Heart left ventricle (tissue), 16 donors: ENCODE measurements around the gene GPR85. TPM values are rescaled to one million over a fixed set of nuclear protein-coding genes. Genes with fewer than 3 reads are reported as not detected.

ENCODE experiments used
- ATAC-seq, 4 donors: fragments of 200-7000 bp; cut with Tn5 transposase; one replicate each; pipeline ENCODE4 v1.9.1; 2020 to 2022; ENCODE audit warnings: moderate library complexity in 4 of 4, mild to moderate bottlenecking in 3 of 4, moderate number of reproducible peaks in 1 of 4
- DNase-seq, 5 donors: peaks; one replicate each; pipeline ENCODE4 v3.0.0-alpha.2; 2020
- H3K27ac ChIP-seq, 12 donors: fragments of 200-600 bp; sonication (generic) in 4 of 12; one replicate each; pipeline versions ENCODE4 v1.5.0 to v1.8.0; 2016 to 2022; ENCODE audit warnings: mild to moderate bottlenecking in 2 of 12
- H3K27me3 ChIP-seq, 9 donors: fragments of 200-600 bp; sonication (generic) in 2 of 9; one replicate each; pipeline versions ENCODE4 v1.5.1 to v1.8.0; 2016 to 2022; ENCODE audit warnings: mild to moderate bottlenecking in 3 of 9
- H3K36me3 ChIP-seq, 9 donors: fragments of 200-600 bp; sonication (generic) in 2 of 9; one replicate each; pipeline versions ENCODE4 v1.5.0 to v1.8.0; 2018 to 2022; ENCODE audit warnings: mild to moderate bottlenecking in 2 of 9
- H3K4me1 ChIP-seq, 12 donors: fragments of 200-600 bp; sonication (generic) in 4 of 12; one replicate each; pipeline versions ENCODE4 v1.5.0 to v1.8.0; 2016 to 2022; ENCODE audit warnings: mild to moderate bottlenecking in 3 of 12
- H3K4me3 ChIP-seq, 12 donors: fragments of 200-600 bp; sonication (generic) in 4 of 12; one replicate each; pipeline versions ENCODE4 v1.5.0 to v1.8.0; 2017 to 2022; ENCODE audit warnings: mild to moderate bottlenecking in 9 of 12, moderate library complexity in 4 of 12
- H3K9me3 ChIP-seq, 12 donors: fragments of 200-600 bp; sonication (generic) in 4 of 12; one replicate each; pipeline versions ENCODE4 v1.5.0 to v1.8.0; 2016 to 2022; ENCODE audit warnings: mild to moderate bottlenecking in 1 of 12
- POLR2A ChIP-seq, 2 donors: fragments of 450-650 bp; IDR thresholded peaks; one replicate each; pipeline ENCODE4 v1.6.1; 2017; ENCODE audit warnings: antibody characterized with exemption in 2 of 2, mild to moderate bottlenecking in 2 of 2, moderate library complexity in 2 of 2
- WGBS, 4 donors: extraction: QIAGEN DNeasy Blood & Tissue Kit in 2 of 4; methylation state at CpG; one replicate each; pipeline versions ENCODE4 v1.1.5 to v1.1.7; 2013 to 2018; 5-methylcytosine and 5-hydroxymethylcytosine counted together
- intact Hi-C, 10 donors: fragments of 100-400 bp; cut with DNase I; formaldehyde crosslinking; loops; one replicate each; pipeline versions ENCODE4 v1.11.1 to v1.14.2; 2022
- polyA plus RNA-seq, 2 donors: library from polyadenylated mRNA; stranded (reverse); fragments of 200-250 nt; gene quantifications; one replicate each; pipeline ENCODE4 v1.2.3, GENCODE V29; 2013
- total RNA-seq, 9 donors: library from RNA; depleted of rRNA in 2 of 9; stranded (reverse); fragments of >200 nt in 2 of 9; fragmentation: NEBNext Ultra II Directional in 3 of 9; extraction: Animal tissue kit (Norgen Biotek cat#: 25700) in 3 of 9; gene quantifications; one replicate each; pipeline versions ENCODE4 v1.1.0 to v1.2.4, GENCODE V29; 2016 to 2023
- TF ChIP-seq, protein P1 (sequence below), 12 donors: fragments of 200-600 bp; sonication (generic) in 4 of 12; IDR thresholded peaks; one replicate each; pipeline versions ENCODE4 v1.5.0 to v1.8.0; 2018 to 2022; ENCODE audit warnings: antibody characterized with exemption in 12 of 12, mild to moderate bottlenecking in 5 of 12
- donor health status: ischemic (EF 13 %, LVEDD 7.1; RV severe dilation, severe dysfunction).
- donor health status: healthy with polysubstance abuse.
- donor health status: DM: no; HTN: yes; CAD: no.
- donor health status: DM: no; HTN: no; CAD: no.
- donor health status: ischemic (EF 25% LVEDD 6.9; RV normal size, moderate dysfunction).
- donor health status: ischemic (EF 25% LVEDD 5.7; RV mildly dilated, moderate dysfunction).
- donor health status: healthy.
- donor health status: DM: yes; HTN: yes; CAD: no.
- donor health status: ischemic (EF 35%, LVEDD 5.7; RV mildly dilated, moderate dysfunction).
- donor health status: nonischemic (EF 11% LVEDD 7.7; RV severe dilation, severe dysfunction).
- donor health status: DM: yes; HTN: yes; CAD: no.
- donor health status: PGD.
- donor health status: ischemic (EF 29% LVEDD 5.4; RV normal size, mild dysfunction).
- donor health status: nonischemic (EF 23%, LVEDD 6.1; RV moderate dilation, normal function).

Gene GPR85
- total and polyA plus RNA-seq, 11 donors, result 0.16 to 4.5 (median 1.1) TPM; not detected in 1

DNA sequence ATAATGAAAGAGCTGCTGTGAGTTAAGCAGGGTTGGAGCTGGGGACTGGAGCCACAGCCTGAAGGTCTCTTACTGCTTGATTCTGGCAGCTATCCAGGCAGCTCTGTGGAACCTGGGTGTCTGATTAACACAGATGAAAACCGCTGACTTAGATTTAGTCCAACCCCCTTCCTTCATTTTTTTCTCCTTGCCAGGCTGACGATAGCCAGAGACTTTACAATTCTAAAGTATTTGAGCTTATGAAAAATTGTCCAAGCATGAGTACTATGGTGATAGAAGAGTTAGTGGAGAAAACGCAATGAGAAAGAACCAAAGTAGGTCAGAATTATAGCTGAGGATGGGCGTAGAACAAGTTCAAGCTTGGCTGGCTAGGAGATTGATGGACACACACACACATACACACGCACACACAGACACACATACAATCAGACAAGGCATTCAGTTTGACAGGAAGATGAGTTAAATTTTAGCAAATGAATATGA lies 13.5 kb upstream of the GPR85 start:
- Histone ChIP-seq H3K4me3 (peak overlapping the region in 6 of 12 donors; percentile 13 to 36 (median 21)), H3K4me1 (peaks cover 0 to 11% (median 0%) of the 10 kb centered on the region in 12 donors), H3K36me3 (no peaks in the 10 kb centered on the region), H3K27ac (peak overlapping the region in 8 of 12 donors; percentile 18 to 55 (median 35)), H3K27me3 (no peaks in the 10 kb centered on the region), H3K9me3 (no peaks in the 10 kb centered on the region)
- no peak for TF ChIP-seq POLR2A (IDR thresholded peaks at IDR 0.05)
- TF ChIP-seq, protein P1, sequence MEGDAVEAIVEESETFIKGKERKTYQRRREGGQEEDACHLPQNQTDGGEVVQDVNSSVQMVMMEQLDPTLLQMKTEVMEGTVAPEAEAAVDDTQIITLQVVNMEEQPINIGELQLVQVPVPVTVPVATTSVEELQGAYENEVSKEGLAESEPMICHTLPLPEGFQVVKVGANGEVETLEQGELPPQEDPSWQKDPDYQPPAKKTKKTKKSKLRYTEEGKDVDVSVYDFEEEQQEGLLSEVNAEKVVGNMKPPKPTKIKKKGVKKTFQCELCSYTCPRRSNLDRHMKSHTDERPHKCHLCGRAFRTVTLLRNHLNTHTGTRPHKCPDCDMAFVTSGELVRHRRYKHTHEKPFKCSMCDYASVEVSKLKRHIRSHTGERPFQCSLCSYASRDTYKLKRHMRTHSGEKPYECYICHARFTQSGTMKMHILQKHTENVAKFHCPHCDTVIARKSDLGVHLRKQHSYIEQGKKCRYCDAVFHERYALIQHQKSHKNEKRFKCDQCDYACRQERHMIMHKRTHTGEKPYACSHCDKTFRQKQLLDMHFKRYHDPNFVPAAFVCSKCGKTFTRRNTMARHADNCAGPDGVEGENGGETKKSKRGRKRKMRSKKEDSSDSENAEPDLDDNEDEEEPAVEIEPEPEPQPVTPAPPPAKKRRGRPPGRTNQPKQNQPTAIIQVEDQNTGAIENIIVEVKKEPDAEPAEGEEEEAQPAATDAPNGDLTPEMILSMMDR (IDR thresholded peaks at IDR 0.05), result no peak
- 38 to 47% (median 43%) methylated on average over 5 of the region's 5 CpGs for WGBS, 4 donors
- DNase-seq (peak; percentile 44 to 77 (median 49)), ATAC-seq (peak; percentile 74 to 96 (median 85))
- intact Hi-C loops, result no loop called here

DNA sequence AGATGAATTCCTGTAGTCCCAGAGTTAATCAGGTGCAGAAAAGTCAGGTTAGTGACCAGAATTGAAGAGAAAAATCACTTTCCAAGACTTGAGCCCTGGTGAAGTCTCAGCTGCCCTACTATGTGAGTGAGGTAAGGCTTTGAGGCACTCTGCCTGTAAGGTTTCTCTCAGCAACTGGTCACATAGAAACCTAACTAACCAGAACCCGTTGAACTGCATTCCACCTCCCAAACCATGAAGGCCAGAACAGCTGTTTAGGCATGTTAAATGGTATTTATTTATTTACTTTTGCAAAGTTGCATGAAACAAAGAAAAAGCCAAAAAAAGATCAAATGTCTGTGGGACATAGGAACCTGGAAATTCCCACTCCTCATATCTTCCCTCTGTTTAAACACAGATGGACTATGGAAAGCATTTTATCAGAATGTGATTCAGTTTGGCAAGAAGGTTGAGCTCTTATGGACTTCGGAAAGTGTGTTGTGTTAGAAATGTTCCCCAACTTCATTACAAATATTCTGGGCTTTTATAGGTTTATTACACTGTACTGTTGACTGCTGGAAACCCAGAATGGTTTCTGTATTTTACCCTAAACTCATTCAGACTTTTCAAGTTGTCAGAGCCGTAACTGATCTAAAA lies 12.8 kb upstream of the GPR85 start:
- Histone ChIP-seq H3K27me3 (no peaks in the 10 kb centered on the region), H3K36me3 (no peaks in the 10 kb centered on the region), H3K27ac (peak overlapping the region in 8 of 12 donors; percentile 18 to 55 (median 35)), H3K9me3 (no peaks in the 10 kb centered on the region), H3K4me3 (peak overlapping the region in 6 of 12 donors; percentile 13 to 36 (median 21)), H3K4me1 (peaks cover 0 to 11% (median 0%) of the 10 kb centered on the region in 12 donors)
- intact Hi-C loops, result no loop called here
- TF ChIP-seq, protein P1 (IDR thresholded peaks at IDR 0.05), result no peak
- no peak for TF ChIP-seq POLR2A (IDR thresholded peaks at IDR 0.05)
- WGBS, 4 donors, result 35 to 39% (median 36%) methylated on average over 3 of the region's 3 CpGs
- DNase-seq (no peak), ATAC-seq (peak in 1 of 4 donors; percentile 13)

DNA sequence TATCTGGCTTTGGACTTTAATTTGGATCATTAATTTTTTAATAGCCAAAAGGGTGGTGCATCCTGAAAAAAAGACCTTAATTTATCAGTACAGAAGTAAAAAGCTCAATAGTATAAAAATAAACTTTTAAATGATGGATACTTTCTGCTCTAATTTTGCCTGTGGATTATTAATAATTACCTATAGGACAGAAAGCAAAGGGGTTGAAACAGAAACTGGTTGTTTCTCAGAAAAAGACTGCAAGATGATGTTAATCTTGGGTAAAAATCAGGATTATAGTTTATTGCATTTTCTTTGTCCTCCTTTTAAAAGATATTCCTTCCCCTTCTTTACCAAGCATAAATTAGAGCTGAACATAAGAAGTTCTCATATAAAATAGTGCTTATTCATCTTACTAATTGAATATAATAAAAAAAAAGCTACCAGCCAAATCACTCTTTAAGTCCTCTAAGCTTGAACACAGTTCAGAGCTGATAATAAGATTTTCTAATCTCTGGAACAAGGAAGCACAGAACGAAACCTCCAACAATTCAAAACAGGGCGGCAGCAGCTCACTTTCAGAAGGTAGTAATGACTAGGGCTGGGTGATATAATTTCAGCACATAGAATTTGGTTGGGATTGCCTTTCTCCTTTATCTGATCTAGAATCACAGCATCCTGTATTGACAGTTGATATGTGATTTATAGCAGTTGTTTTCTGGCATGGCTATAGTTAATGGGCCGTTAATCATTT lies 8.1 kb upstream of the GPR85 start:
- intact Hi-C loops, result no loop called here
- H3K4me3 ChIP-seq, result no peak overlapping the region
- TF ChIP-seq POLR2A (IDR thresholded peaks at IDR 0.05), result no peak
- TF ChIP-seq, protein P1 (IDR thresholded peaks at IDR 0.05), result no peak
- no peak for DNase-seq
- no peaks in the 10 kb centered on the region for H3K36me3 ChIP-seq
- peaks cover 0 to 6% (median 0%) of the 10 kb centered on the region in 12 donors for H3K4me1 ChIP-seq
- 63 to 80% (median 67%) methylated on average over 3 of the region's 3 CpGs for WGBS, 4 donors
- no peak overlapping the region for H3K27ac ChIP-seq
- no peaks in the 10 kb centered on the region for H3K9me3 ChIP-seq
- no peaks in the 10 kb centered on the region for H3K27me3 ChIP-seq
- no peak for ATAC-seq

DNA sequence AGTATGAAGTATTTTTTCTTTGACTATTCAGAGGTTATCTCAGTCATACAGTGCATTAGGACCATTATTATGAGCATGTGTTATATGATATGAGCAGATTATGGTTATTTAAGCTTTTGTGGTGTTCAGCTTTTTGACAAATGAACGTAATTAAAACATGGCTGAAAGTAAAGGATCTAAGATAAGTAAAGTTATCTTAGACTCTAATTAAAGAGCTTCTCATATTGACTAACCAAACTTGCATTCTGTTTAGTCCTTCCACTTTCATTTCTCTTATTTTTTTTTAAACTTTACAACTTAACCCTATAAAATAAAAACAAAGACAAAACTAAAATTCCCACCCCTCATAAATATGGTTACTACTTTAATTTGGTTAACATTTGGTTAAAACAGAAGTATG lies 6.9 kb upstream of the GPR85 start:
- TF ChIP-seq, protein P1 (IDR thresholded peaks at IDR 0.05), result no peak
- no peak for TF ChIP-seq POLR2A (IDR thresholded peaks at IDR 0.05)
- ATAC-seq, result no peak
- Histone ChIP-seq H3K9me3 (no peaks in the 10 kb centered on the region), H3K27me3 (no peaks in the 10 kb centered on the region), H3K27ac (no peak overlapping the region), H3K4me3 (no peak overlapping the region), H3K36me3 (no peaks in the 10 kb centered on the region), H3K4me1 (no peaks in the 10 kb centered on the region)
- WGBS, 4 donors, result 81 to 86% (median 85%) methylated on average over 1 of the region's 1 CpG
- intact Hi-C loops, result no loop called here
- DNase-seq, result no peak
